A549 (cell line): ENCODE measurements around the gene MYO1E. TPM values are rescaled to one million over a fixed set of nuclear protein-coding genes. Genes with fewer than 3 reads are reported as not detected.

Experiments used
- ATAC-seq, 2 experiments: fragments of 200-7000 bp in 1 of 2; fragments of >200 bp in 1 of 2; cut with Nextera tagmentation in 1 of 2; cut with Tn5 transposase in 1 of 2; 3 replicates each; pipeline versions ENCODE4 v1.8.0 to v1.9.1; 2018 to 2020; ENCODE audit warnings: mild to moderate bottlenecking in 1 of 2, moderate library complexity in 1 of 2
- CTCF ChIA-PET: fragments of 300-600 bp; sonication (Branson Sonifier 250); formaldehyde crosslinking; extraction: SDS; loops from one replicate; lab custom pipeline; 2021; ENCODE audit warnings: antibody characterized with exemption, inconsistent platforms; lab: Yijun Ruan, JAX
- POLR2A ChIA-PET: fragments of 350-600 bp; formaldehyde crosslinking; extraction: SDS; loops from one replicate; lab custom pipeline; 2021; ENCODE audit warnings: antibody characterized with exemption, inconsistent platforms; lab: Yijun Ruan, JAX
- DNase-seq, 2 experiments: peaks; one replicate each; pipeline versions ENCODE4 v3.0.0 to v3.0.0-alpha.2; 2011 to 2016; ENCODE audit warnings: low read depth in 1 of 2, low spot score in 1 of 2
- FAIRE-seq: peaks from 2 replicates; lab custom pipeline; 2011; peaks lifted over from hg19 to GRCh38; lab: Jason Lieb, UNC
- H3K27ac ChIP-seq, 2 experiments: fragments of >200 bp; sonication (Bioruptor Twin); formaldehyde crosslinking; 3 replicates each; pipeline ENCODE4 v1.5.1; 2016 to 2017
- H3K4me1 ChIP-seq: fragments of >200 bp; sonication (Bioruptor Twin); formaldehyde crosslinking; 3 replicates; pipeline ENCODE4 v1.6.1; 2016
- H3K4me2 ChIP-seq: fragments of >200 bp; sonication (Bioruptor Twin); formaldehyde crosslinking; 3 replicates; pipeline ENCODE4 v1.6.1; 2016
- H3K4me3 ChIP-seq: fragments of >200 bp; sonication (Bioruptor Twin); formaldehyde crosslinking; 3 replicates; pipeline ENCODE4 v1.5.1; 2016
- H3K9me3 ChIP-seq: fragments of >200 bp; sonication (Bioruptor Twin); formaldehyde crosslinking; 3 replicates; pipeline ENCODE4 v1.6.1; 2016
- CBX2 ChIP-seq: fragments of 200-600 bp; sonication (generic); IDR thresholded peaks from 2 replicates; pipeline ENCODE4 v1.6.1; 2016; ENCODE audit warnings: low read depth, mild to moderate bottlenecking, borderline replicate concordance
- CEBPB ChIP-seq, 2 experiments: fragments of >200 bp in 1 of 2; sonication (Bioruptor Twin) in 1 of 2; formaldehyde crosslinking in 1 of 2; IDR thresholded peaks; 2 replicates each; pipeline ENCODE4 v1.6.1; 2012 to 2016
- CHD2 ChIP-seq: fragments of 150-350 bp; IDR thresholded peaks from 2 replicates; pipeline ENCODE4 v1.6.1; 2014; ENCODE audit warnings: low read length; ENCODE audit not compliant: partially characterized antibody
- EP300 ChIP-seq, 2 experiments: fragments of >200 bp; sonication (Bioruptor Twin); formaldehyde crosslinking; IDR thresholded peaks; 2 replicates in 1 of 2; 3 replicates in 1 of 2; pipeline ENCODE4 v1.6.1; 2016 to 2017
- ESRRA ChIP-seq: fragments of 150-350 bp; IDR thresholded peaks from 2 replicates; pipeline ENCODE4 v1.6.1; 2014; ENCODE audit warnings: mild to moderate bottlenecking, low read length, borderline replicate concordance
- FOSB ChIP-seq: fragments of 250-450 bp; sonication (Bioruptor Pico); IDR thresholded peaks from 2 replicates; pipeline ENCODE4 v1.5.0; 2020; ENCODE audit warnings: mild to moderate bottlenecking, moderate library complexity
- FOSL2 ChIP-seq, 2 experiments: fragments of 450-650 bp in 1 of 2; fragments of >200 bp in 1 of 2; sonication (Bioruptor Twin) in 1 of 2; formaldehyde crosslinking; IDR thresholded peaks; 2 replicates each; pipeline versions ENCODE4 v1.5.0 to v1.6.1; 2016 to 2020; ENCODE audit warnings: mild to moderate bottlenecking in 1 of 2, moderate library complexity in 1 of 2
- FOXS1 ChIP-seq: fragments of 250-450 bp; sonication (Bioruptor Pico); IDR thresholded peaks from 2 replicates; pipeline ENCODE4 v1.5.0; 2020; ENCODE audit warnings: mild to moderate bottlenecking, moderate library complexity
- GATA3 ChIP-seq: IDR thresholded peaks from 2 replicates; pipeline ENCODE4 v1.6.1; 2012; ENCODE audit warnings: borderline replicate concordance
- HOXB13 ChIP-seq: fragments of 250-450 bp; sonication (Bioruptor Pico); IDR thresholded peaks from 2 replicates; pipeline ENCODE4 v1.5.0; 2020; ENCODE audit warnings: low read depth, mild to moderate bottlenecking, moderate library complexity
- JUN ChIP-seq, 2 experiments: fragments of >200 bp; sonication (Bioruptor Twin); formaldehyde crosslinking; IDR thresholded peaks; 2 replicates in 1 of 2; 3 replicates in 1 of 2; pipeline ENCODE4 v1.6.1; 2016 to 2017
- JUNB ChIP-seq: fragments of >200 bp; sonication (Bioruptor Twin); formaldehyde crosslinking; IDR thresholded peaks from 2 replicates; pipeline ENCODE4 v1.6.1; 2016
- KDM5A ChIP-seq: fragments of 200-600 bp; sonication (generic); IDR thresholded peaks from 2 replicates; pipeline ENCODE4 v1.6.1; 2016; ENCODE audit warnings: antibody characterized with exemption, mild to moderate bottlenecking
- MAFK ChIP-seq: fragments of 450-650 bp; IDR thresholded peaks from 2 replicates; pipeline ENCODE4 v1.6.1; 2014; ENCODE audit not compliant: partially characterized antibody
- RAD21 ChIP-seq, 2 experiments: fragments of >200 bp in 1 of 2; sonication (Bioruptor Twin) in 1 of 2; formaldehyde crosslinking in 1 of 2; IDR thresholded peaks in 1 of 2; conservative IDR thresholded peaks in 1 of 2; 2 replicates in 1 of 2; 3 replicates in 1 of 2; pipeline ENCODE4 v1.6.1; 2012 to 2018; ENCODE audit warnings: inconsistent platforms in 1 of 2
- RARB ChIP-seq: fragments of 250-450 bp; sonication (Bioruptor Pico); IDR thresholded peaks from 2 replicates; pipeline ENCODE4 v1.8.0; 2021; ENCODE audit warnings: mild to moderate bottlenecking, moderate library complexity
- RFX5 ChIP-seq: fragments of 450-650 bp; IDR thresholded peaks from 2 replicates; pipeline ENCODE4 v1.7.1; 2014; ENCODE audit warnings: antibody characterized with exemption, mild to moderate bottlenecking, moderate library complexity
- RNF2 ChIP-seq: fragments of 200-600 bp; sonication (generic); IDR thresholded peaks from 2 replicates; pipeline ENCODE4 v1.6.1; 2016; ENCODE audit warnings: low read depth, mild to moderate bottlenecking, antibody characterized with exemption, moderate library complexity, borderline replicate concordance
- SMC3 ChIP-seq: fragments of >200 bp; sonication (Bioruptor Twin); formaldehyde crosslinking; IDR thresholded peaks from 3 replicates; pipeline ENCODE4 v1.6.1; 2018; ENCODE audit warnings: inconsistent platforms
- SREBF2 ChIP-seq: fragments of 450-650 bp; IDR thresholded peaks from 2 replicates; pipeline ENCODE4 v1.6.1; 2014; ENCODE audit warnings: mild to moderate bottlenecking, moderate library complexity
- TFCP2L1 ChIP-seq: fragments of 250-450 bp; sonication (Bioruptor Pico); IDR thresholded peaks from 2 replicates; pipeline ENCODE4 v1.5.0; 2021; ENCODE audit warnings: mild to moderate bottlenecking
- TP53 ChIP-seq: fragments of 250-450 bp; sonication (Bioruptor Pico); IDR thresholded peaks from 2 replicates; pipeline ENCODE4 v1.5.0; 2021; ENCODE audit warnings: mild to moderate bottlenecking, moderate library complexity
- ZC3H11A ChIP-seq: fragments of 450-650 bp; IDR thresholded peaks from 2 replicates; pipeline ENCODE4 v1.6.1; 2014; ENCODE audit warnings: antibody characterized with exemption, mild to moderate bottlenecking
- ZFP36 ChIP-seq: fragments of 450-650 bp; IDR thresholded peaks from 2 replicates; pipeline ENCODE4 v1.6.1; 2014; ENCODE audit warnings: borderline replicate concordance; ENCODE audit not compliant: partially characterized antibody
- WGBS: methylation state at CpG from one replicate; pipeline ENCODE4 v1.1.6; 2017; ENCODE audit errors: missing lambda C conversion rate; 5-methylcytosine and 5-hydroxymethylcytosine counted together
- polyA plus RNA-seq, 4 experiments: library from polyadenylated mRNA; depleted of rRNA in 3 of 4; stranded (reverse); fragments of >200 nt; fragmentation: RNase III in 1 of 4; extraction: RNeasy Plus Mini Kit Qiagen cat#74134 plus additional on column Dnase treatment in 1 of 4; gene quantifications; 2 replicates in 3 of 4; 3 replicates in 1 of 4; pipeline ENCODE4 v1.2.3, GENCODE V29; 2011 to 2017
- TF ChIP-seq, protein P1 (sequence below): IDR thresholded peaks from 2 replicates; pipeline ENCODE4 v1.6.1; 2012
- TF ChIP-seq, protein P2 (sequence below): IDR thresholded peaks from 2 replicates; pipeline ENCODE4 v1.6.1; 2012
- TF ChIP-seq, protein P3 (sequence below): fragments of 250-450 bp; sonication (Bioruptor Pico); IDR thresholded peaks from 2 replicates; pipeline ENCODE4 v1.5.0; 2021; ENCODE audit warnings: mild to moderate bottlenecking, moderate library complexity, borderline replicate concordance
- TF ChIP-seq, protein P4 (sequence below): fragments of >200 bp; sonication (Bioruptor Twin); formaldehyde crosslinking; IDR thresholded peaks from 3 replicates; pipeline ENCODE4 v1.6.1; 2016
- TF ChIP-seq, protein P5 (sequence below): fragments of 450-650 bp; IDR thresholded peaks from 2 replicates; pipeline ENCODE4 v1.6.1; 2014; ENCODE audit warnings: antibody characterized with exemption

Gene MYO1E
- polyA plus RNA-seq, 2 of the 4 experiments (the other 2 are of a cell fraction): 202 to 497 TPM

DNA sequence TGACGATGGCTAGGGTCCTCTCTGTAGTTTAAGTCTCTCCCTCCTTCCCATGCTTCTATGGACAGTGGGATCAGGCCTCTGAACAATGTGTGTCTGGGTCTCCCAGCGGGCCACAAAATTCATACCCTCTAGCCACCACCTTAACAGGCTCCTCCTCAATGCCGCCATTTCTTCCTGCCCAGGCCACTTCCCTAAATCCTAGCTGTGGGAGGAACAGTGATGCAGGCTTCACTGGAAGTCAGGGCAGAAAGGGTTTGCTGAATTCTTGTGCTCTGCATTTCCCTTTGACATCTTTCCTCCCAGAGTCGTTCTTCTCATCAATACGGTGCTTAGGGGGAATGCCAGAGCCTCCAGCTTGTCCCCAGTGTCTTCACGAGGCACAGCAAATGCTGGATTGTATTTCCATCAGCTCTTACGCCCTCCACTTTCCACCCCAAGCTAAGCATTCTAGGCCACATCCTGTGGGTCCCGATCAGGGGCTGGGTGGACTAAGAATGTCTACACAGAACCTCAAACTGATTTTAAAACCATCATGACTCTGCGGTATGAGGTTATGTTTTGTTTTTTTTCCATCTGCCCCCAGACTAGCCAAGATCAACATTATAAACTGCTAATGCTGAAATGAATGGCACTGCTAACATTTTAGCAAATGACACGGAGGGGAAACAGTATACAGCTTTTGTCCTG, 177.9 kb downstream of the MYO1E start:
- FAIRE-seq (no peak), DNase-seq (no peak), ATAC-seq (no peak)
- ChIA-PET CTCF (interaction anchor here (2.9 kb wide), 1 partner anchor 20 kb away, joined by 10 read pairs; no protein-coding TSS in a partner anchor), POLR2A (no interaction called here)
- peak overlapping the region in 1 of 2 experiments; percentile 91; a peak in 3 of 6 replicates for H3K27ac ChIP-seq
- 93% methylated on average over 10 of the region's 10 CpGs for WGBS
- no peaks in the 10 kb centered on the region for H3K9me3 ChIP-seq
- H3K4me2 ChIP-seq: no peak overlapping the region
- no peak for TF ChIP-seq CEBPB (IDR thresholded peaks at IDR 0.05)
- no peak for TF ChIP-seq MAFK
- no peak for TF ChIP-seq RARB (CRISPR knock-in tag)
- no peak for TF ChIP-seq ZC3H11A
- TF ChIP-seq, protein P1, sequence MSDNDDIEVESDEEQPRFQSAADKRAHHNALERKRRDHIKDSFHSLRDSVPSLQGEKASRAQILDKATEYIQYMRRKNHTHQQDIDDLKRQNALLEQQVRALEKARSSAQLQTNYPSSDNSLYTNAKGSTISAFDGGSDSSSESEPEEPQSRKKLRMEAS: no peak
- TF ChIP-seq, protein P2, sequence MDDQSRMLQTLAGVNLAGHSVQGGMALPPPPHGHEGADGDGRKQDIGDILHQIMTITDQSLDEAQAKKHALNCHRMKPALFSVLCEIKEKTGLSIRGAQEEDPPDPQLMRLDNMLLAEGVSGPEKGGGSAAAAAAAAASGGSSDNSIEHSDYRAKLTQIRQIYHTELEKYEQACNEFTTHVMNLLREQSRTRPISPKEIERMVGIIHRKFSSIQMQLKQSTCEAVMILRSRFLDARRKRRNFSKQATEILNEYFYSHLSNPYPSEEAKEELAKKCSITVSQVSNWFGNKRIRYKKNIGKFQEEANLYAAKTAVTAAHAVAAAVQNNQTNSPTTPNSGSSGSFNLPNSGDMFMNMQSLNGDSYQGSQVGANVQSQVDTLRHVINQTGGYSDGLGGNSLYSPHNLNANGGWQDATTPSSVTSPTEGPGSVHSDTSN: no peak
- no peak for TF ChIP-seq FOSL2 (IDR thresholded peaks at IDR 0.05)
- no peak for TF ChIP-seq FOSL2 (CRISPR knock-in tag; IDR thresholded peaks at IDR 0.05)
- no peak for TF ChIP-seq JUNB
- TF ChIP-seq ZFP36: no peak
- no peak for TF ChIP-seq TFCP2L1
- TF ChIP-seq RFX5: no peak
- no peak for TF ChIP-seq CBX2
- TF ChIP-seq JUN (IDR thresholded peaks at IDR 0.05): no peak
- TF ChIP-seq SREBF2: no peak
- no peak for TF ChIP-seq SMC3
- no peak overlapping the region for H3K4me3 ChIP-seq
- peaks cover 60% of the 10 kb centered on the region for H3K4me1 ChIP-seq

DNA sequence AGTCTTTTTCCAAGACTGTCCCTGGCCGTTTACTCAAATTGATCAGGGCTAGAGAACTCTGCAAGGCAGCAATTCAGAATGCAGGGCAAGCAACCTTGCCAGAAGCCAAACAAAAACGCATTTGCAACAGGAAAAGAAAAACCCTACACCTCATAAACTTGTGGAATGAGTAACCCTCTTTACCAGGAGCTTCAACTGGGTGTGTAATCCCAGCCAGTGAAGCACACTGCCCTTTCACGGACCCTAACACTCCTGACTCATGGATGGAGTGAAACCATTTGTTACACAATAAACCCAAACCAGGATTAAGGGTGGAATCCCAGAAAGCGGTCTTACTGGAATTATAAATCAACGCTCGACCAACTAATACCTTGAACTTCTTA, 180.8 kb downstream of the MYO1E start:
- FAIRE-seq (peak; percentile 56), DNase-seq (peak; percentile 80 to 86), ATAC-seq (peak; percentile 93)
- peaks cover 9% of the 10 kb centered on the region; the same call in 2 of the 3 replicates for H3K9me3 ChIP-seq
- H3K27ac ChIP-seq: peak overlapping the region; percentile 87 to 91
- POLR2A ChIA-PET: interaction anchor here (0.7 to 1.1 kb wide), 2 partner anchors 16 to 181 kb away, joined by 4 read pairs; partner anchors contain the start of gene MYO1E
- 7% methylated on average over 6 of the region's 6 CpGs for WGBS
- CTCF ChIA-PET: interaction anchor here (1.3 to 1.9 kb wide), 3 partner anchors 22 to 302 kb away, joined by 4 to 5 read pairs (median 5); no protein-coding TSS in a partner anchor
- H3K4me1 ChIP-seq: peaks cover 37% of the 10 kb centered on the region
- TF ChIP-seq RAD21 (conservative IDR thresholded peaks at IDR 0.05 in 1 of 2, IDR thresholded peaks at IDR 0.05 in 1 of 2) (peak; percentile 11 to 36; a peak in 2 of 5 replicates), MAFK (peak; percentile 33), JUNB (peak; percentile 71), EP300 (IDR thresholded peaks at IDR 0.05) (peak; percentile 52 to 73; a peak in 3 of 5 replicates), GATA3 (peak; percentile 55; the same call in 1 of the 2 replicates), CHD2 (no peak), HOXB13 (CRISPR knock-in tag) (peak; percentile 29; the same call in 1 of the 2 replicates), ESRRA (no peak), RNF2 (no peak), FOSB (CRISPR knock-in tag) (no peak), TP53 (no peak), SREBF2 (no peak), JUN (IDR thresholded peaks at IDR 0.05) (peak; percentile 66 to 71; a peak in 3 of 5 replicates), FOSL2 (IDR thresholded peaks at IDR 0.05) (peak; percentile 85), FOSL2 (CRISPR knock-in tag; IDR thresholded peaks at IDR 0.05) (peak; percentile 76), SMC3 (peak; percentile 37; the same call in 2 of the 3 replicates), KDM5A (no peak), CEBPB (IDR thresholded peaks at IDR 0.05) (peak; percentile 79 to 95), FOXS1 (no peak)
- TF ChIP-seq, protein P3, sequence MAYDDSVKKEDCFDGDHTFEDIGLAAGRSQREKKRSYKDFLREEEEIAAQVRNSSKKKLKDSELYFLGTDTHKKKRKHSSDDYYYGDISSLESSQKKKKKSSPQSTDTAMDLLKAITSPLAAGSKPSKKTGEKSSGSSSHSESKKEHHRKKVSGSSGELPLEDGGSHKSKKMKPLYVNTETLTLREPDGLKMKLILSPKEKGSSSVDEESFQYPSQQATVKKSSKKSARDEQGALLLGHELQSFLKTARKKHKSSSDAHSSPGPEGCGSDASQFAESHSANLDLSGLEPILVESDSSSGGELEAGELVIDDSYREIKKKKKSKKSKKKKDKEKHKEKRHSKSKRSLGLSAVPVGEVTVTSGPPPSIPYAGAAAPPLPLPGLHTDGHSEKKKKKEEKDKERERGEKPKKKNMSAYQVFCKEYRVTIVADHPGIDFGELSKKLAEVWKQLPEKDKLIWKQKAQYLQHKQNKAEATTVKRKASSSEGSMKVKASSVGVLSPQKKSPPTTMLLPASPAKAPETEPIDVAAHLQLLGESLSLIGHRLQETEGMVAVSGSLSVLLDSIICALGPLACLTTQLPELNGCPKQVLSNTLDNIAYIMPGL (CRISPR knock-in tag): no peak
- TF ChIP-seq, protein P4, sequence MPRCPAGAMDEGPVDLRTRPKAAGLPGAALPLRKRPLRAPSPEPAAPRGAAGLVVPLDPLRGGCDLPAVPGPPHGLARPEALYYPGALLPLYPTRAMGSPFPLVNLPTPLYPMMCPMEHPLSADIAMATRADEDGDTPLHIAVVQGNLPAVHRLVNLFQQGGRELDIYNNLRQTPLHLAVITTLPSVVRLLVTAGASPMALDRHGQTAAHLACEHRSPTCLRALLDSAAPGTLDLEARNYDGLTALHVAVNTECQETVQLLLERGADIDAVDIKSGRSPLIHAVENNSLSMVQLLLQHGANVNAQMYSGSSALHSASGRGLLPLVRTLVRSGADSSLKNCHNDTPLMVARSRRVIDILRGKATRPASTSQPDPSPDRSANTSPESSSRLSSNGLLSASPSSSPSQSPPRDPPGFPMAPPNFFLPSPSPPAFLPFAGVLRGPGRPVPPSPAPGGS: peak; percentile 76; the same call in 1 of the 3 replicates
- TF ChIP-seq, protein P5, sequence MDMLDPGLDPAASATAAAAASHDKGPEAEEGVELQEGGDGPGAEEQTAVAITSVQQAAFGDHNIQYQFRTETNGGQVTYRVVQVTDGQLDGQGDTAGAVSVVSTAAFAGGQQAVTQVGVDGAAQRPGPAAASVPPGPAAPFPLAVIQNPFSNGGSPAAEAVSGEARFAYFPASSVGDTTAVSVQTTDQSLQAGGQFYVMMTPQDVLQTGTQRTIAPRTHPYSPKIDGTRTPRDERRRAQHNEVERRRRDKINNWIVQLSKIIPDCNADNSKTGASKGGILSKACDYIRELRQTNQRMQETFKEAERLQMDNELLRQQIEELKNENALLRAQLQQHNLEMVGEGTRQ: no peak
- TF ChIP-seq, protein P1: peak; percentile 63
- H3K4me3 ChIP-seq: peak overlapping the region; percentile 23; the same call in 1 of the 3 replicates
- peak overlapping the region; percentile 82 for H3K4me2 ChIP-seq
